ENCODE measurements around the gene C2orf78.
"Not testable (repeated sequence)": the region's sequence is repeated elsewhere in the genome, so short reads cannot be mapped to it uniquely, and the experiment has no call there.

Gene C2orf78

DNA sequence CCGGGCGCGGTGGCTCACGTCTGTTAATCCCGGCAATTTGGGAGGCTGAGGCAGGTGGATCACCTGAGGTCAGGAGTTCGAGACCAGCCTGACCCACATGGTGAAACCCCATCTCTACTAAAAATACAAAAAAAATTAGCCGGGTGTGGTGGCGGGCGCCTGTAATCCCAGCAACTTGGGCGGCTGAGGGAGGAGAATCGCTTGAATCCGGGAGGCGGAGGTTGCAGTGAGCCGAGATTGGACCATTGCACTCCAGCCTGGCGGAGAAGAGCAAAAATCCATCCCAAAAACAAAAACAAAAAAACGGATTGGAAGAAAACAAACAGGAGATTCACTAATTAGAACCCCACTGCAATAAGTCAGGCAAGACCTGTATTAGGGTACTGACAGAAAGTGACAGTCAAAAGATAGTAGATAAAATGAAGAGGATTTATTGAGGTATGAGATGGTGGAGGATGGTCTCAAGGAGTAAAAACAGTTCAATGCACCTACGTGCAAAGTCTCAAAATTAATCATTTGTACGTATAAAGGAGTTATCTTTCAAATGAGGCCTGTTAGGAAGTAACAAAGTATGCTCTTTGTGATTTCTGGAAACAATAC is 5.0 kb upstream of the C2orf78 start:
- not testable (repeated sequence) for DNase-seq

DNA sequence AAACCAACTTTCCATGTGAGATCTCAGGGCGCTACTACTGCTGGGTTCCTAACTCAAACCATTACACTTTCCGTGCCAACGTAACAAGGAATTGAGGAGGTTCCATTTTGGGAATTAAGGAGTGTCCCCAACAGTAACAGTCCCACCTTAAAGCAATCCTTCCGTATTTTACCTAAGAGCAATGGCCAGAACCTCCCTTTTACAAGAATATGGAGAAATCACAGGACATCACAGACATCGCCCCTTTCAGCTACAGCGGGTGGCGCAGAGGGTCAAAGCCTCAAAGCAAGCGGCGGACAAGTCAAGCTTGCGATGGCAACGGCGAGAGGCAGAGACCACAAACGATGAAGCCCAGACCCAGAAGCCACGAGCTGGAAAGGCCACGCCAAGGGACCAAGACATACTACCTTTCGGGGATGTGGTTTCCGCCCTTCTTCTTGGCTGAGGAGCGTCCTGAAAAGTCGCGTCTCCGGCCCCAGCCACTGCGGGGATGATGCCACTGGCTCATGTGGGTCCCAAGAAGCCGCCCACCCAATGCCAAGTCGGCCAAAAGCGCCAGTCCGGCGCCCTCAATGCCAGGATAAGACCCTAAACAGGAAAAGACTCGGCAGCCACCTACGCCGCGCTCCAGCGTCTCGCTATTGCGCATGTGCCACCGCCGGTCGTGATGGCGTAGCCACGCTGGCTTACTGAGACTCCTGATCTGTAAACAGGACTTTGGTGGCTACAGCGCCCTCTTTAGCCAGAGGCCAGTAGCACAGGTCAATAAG is 4.3 kb upstream of the C2orf78 start, which contains the start of gene DUSP11:
Gene DUSP11, minus strand, starts transcription at position 637 of the 770 bp plus-strand sequence. Its CDS starts 129 bp downstream, at position 508.
- peak; percentile 66 to 99 (median 88) for DNase-seq

GRCh38 chr2:73780237-73780582 is 3.8 kb upstream of the C2orf78 start:
- no peak for DNase-seq

- not testable (repeated sequence) for DNase-seq
Observed at GRCh38 chr2:73783402-73783801, 581 bp upstream of the C2orf78 start.

GRCh38 chr2:73811878-73812277 is 27.9 kb downstream of the C2orf78 start:
- no peak for DNase-seq

GRCh38 chr2:73812635-73813034 is 28.7 kb downstream of the C2orf78 start:
- no peak for DNase-seq

DNA sequence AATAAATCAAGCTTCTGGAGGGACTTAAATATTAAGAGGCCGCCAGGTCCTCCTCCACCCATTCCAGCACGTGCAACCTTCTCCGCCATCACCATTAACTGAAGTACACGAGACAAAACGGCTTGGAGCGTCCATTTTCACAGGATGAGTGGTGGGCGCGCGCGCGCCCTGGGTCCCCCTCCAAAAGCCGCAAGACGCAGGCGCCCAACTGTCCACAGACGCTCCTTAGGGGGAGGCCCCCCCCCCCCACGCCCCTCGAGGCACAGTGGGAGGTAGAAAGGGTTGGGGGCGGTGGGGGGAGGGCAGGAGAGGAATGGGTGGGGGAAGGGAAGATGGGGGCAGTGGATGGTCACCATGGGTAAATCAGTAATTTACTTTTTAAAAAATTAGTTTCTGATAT is 34.3 kb downstream of the C2orf78 start:
- no peak for DNase-seq

DNA sequence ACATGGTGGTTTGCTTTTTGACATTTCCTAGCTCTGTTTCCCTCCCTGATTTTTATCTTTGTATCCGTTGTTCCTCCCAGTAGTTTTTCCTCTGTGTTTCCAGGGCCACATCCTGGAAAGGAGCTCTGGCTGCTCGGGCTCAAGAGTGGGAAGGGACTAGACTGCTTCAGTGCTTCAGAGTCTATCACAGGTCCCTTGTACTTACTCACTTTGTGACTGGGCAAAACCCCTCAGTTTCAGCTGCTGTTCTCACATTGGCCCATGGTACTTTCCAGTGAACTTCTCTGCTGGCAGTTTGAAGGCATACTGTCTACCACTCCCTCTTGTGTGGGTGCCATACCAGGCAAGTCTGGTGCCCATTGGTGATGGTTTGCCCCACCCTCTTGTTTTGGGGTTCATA is 37.2 kb downstream of the C2orf78 start:
- DNase-seq: no peak

DNA sequence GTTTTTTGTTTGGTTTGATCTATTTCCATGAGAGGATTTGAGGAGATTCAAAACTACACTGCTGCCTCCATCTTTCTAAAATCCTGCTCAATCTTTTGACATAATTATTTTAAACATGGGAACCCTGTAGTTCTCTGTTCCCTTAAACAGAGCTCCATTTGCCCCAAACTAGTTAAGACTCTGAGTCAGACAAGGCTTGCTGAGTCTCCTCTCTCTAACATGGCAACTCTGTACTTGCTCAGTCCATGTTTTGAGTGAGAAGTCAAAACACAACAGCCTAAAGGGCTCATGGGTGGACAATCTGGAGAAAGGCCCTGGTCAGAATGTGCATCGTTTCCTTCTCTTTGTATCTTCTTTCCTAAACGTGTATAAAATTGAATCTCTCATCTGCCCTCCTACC is 37.7 kb downstream of the C2orf78 start:
- no peak for DNase-seq

GRCh38 chr2:73822276-73822675 is 38.3 kb downstream of the C2orf78 start:
- DNase-seq: no peak

DNA sequence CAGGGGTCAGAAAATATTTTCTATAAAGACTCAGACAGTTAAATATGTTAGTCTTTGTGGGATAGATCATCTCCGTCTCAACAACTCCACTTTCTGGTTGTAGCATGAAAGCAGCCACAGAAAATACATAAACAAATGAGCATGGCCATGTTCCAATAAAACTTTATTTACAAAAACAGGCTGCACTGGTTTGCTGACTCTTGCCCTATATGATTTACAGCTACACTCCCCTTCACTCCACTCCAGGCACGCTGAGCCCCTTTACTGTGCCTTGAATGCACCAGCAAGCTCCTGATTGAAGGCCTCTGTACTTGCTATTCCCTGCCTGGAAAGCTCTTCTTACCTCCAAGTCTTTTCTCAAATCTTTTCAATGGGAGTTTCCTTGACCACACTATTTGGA is 39.0 kb downstream of the C2orf78 start:
- no peak for DNase-seq

GRCh38 chr2:73823416-73823815 is 39.4 kb downstream of the C2orf78 start:
- DNase-seq: no peak

DNA sequence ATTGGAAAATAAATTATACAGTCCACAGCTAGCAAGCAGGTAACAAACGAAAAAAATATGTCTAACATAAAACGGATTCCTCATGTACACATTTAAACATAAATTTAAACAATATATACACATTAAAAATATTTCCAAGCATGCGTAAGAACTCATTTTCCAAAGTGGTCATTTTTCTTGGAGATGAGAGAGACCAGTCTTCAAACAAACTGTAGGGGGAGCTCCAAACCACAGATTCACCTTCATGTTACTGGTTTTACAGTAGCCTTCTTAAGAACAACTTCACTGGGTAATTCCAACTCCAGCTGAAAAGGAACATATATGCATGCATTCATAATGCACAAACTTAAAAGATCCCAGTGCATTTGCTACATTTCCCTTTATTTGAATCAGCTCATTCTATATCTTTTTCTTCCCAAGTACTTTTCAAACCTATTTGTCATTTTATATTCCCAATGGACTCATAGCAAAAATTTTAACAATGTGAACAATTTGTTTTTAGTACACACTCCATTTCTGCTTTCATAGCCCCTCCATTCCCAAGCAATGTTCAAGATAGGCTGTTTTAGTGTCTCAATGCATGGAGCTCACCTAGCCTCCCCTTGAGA is 40.0 kb downstream of the C2orf78 start:
- DNase-seq: peak in 8 of 56 donors; percentile 10 to 51 (median 22)

GRCh38 chr2:73825408-73825807 is 41.4 kb downstream of the C2orf78 start:
- no peak for DNase-seq

GRCh38 chr2:73827018-73827417 is 43.0 kb downstream of the C2orf78 start:
- no peak for DNase-seq

- no peak for DNase-seq
Observed at GRCh38 chr2:73827660-73828388, 43.8 kb downstream of the C2orf78 start.

- no peak for DNase-seq
Observed at GRCh38 chr2:73828389-73828817, 44.4 kb downstream of the C2orf78 start.

GRCh38 chr2:73828818-73829570 is 45.0 kb downstream of the C2orf78 start, which contains the start of gene STAMBP:
TSS of gene STAMBP (plus strand) at chr2:73828961. CDS start at chr2:73830857, 1,896 bp downstream.
- peak; percentile 18 to 98 (median 93) for DNase-seq

- peak in 4 of 56 donors; percentile 11 to 24 (median 21) for DNase-seq
Observed at GRCh38 chr2:73830871-73831401, 47.0 kb downstream of the C2orf78 start.

- no peak for DNase-seq
Observed at GRCh38 chr2:73832930-73833329, 48.9 kb downstream of the C2orf78 start.

All from amygdala (tissue), 56 donors.